Measurements from ENCODE around the gene PSEN2.
A peak's percentile ranks its signal among the peaks of the same experiment; 100 is the strongest.
"Not testable (repeated sequence)": the region's sequence is repeated elsewhere in the genome, so short reads cannot be mapped to it uniquely, and the experiment has no call there.

Gene PSEN2

DNA sequence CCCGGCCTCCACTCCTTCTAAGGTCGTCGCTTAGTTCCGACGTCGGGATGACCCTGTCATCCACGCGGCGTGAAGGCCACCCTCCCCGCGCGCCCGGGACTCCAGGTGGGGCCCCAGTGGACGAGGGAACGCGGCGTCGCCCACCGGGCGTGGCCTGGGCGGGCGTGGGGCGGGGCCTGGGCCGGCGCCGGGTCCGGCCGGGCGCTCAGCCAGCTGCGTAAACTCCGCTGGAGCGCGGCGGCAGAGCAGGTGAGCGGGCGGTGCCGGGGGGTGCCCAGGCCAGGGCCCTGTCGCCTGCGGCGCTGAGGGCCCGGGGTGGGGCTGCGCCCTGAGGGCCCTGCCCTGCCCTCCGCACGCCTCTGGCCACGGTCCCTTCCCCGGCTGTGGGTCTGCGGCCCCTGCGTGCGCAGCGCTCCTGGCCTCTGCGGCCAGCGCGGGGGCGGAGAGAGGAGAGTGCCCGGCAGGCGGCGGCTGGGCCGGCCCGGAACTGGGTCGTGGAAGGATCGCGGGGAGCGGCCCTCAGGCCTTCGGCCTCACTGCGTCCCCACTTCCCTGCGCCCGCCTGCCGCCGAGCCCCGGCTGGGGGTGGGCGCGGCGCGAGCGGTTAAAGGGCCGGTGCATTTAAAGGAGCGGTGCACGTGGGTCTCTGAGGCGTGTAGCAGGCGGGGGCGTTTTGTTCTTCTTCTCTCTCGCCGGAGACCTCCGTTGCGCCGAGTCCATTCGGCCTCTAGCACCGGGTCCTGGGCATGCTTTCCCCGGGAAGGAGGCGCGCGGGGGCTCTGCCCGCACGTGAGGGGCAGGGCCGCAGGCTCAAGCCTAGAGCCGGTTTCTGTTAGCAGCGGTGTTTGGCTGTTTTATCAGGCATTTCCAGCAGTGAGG is at the start of gene PSEN2:
PSEN2 (plus strand) TSS at position 216 of the 879 bp plus-strand sequence. CDS start 11,292 bp downstream, outside the sequence.
- DNase-seq, result peak; percentile 74

DNA sequence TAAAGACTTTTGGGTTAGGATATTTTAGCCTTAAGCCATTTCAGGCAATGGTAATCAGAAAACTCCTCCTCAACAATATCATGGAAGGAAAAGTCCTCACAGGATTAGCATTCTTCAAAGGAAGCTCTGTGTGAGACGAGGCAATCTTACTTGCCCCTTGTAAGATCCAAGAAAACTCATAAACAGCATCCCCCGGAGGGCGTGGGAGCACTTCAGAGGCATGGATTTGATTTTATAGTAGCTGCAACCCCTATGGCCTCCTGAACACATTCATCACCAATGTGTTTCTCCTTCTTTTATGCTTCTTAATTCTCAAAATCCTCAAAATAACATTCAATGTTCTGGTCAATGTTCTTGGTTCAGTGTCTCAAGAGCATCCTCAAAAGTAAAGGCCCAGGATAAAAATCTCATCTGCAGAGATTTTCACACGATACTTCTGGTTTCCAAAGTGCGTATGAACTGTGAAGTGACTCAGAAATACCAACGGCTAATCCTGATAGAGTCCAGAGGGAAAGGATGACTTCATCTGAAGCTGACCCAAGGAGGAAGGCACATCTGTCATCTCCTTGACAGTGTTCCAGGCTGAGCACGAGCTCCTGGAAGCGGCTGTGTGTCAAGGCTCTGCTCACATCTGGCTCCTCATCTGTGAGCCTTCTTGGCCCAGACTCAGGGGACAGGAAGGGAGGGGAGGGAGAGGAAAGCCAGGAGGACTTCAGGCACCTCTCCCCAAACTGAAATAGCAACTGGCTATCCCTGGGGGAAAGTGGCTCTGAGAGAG is 49.3 kb upstream of the PSEN2 start:
- no peak for DNase-seq

DNA sequence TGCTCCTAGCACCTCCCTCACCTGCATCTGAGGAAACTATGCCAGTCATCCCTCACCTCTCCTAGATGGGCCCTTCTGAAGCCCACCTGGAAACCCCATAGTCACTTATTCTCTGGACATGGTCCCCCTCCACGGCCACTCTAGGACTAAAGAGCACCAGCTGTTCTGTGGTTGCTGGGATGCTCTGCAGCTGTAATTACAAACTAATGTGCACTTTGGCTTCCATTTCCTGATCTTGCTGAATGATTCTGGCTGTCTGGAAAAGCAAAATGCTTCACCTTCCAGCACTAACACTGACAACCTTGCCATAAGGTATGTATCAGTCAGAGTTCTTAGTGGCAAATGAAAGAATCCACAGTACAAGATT is 48.7 kb upstream of the PSEN2 start:
- no peak for DNase-seq

DNA sequence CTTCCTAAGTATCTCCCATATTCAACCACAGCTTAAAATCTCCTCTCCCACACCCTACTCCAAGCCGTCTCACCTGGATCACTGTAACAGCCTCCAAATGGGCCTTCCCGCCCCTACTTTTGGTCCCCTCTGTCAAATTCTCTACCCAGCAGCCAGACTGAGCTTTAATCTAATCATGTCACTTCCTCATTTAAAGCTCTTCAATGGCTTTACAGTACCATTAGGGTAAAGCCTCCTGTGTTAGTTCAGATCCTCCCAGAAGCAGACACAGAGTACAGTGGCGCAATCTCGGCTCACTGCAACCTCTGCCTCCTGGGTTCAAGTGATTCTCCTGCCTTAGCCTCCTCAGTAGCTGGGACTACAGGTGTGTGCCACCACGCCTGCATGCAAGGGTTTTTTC is 46.8 kb upstream of the PSEN2 start:
- no peak for DNase-seq

DNA sequence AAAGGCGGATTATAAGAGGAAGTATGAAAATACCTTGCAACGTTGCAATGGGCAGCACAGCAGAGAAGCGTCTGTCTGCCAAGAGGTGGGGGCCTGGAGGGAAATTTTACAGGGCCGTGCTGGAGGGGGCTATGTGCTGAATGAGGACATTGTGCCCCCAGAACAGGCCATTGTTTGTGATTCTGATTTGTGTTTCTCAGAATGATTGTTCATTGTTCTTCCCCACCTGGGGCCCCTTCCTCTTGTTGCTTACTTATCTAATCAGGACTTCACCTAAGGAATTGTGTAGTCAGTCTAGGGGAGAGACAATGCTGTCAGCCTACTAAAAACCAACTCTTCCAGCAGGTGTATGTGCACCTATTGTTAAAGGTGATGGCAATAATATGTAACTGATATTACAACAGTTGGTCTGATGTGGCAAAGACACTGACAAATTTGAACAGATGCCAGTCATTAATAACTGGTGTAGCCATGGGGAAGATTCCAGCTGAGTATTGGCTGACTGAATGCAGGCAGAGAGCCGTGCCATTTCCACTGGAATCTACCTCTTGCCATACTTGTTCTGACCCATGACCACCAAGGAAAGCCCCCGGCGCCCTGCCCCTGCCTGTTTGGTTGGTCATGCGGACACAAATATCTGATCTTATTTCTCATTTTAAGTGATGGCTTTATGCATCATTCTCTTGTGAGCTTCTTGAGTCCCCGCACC is 45.2 kb upstream of the PSEN2 start:
- DNase-seq, result no peak

DNA sequence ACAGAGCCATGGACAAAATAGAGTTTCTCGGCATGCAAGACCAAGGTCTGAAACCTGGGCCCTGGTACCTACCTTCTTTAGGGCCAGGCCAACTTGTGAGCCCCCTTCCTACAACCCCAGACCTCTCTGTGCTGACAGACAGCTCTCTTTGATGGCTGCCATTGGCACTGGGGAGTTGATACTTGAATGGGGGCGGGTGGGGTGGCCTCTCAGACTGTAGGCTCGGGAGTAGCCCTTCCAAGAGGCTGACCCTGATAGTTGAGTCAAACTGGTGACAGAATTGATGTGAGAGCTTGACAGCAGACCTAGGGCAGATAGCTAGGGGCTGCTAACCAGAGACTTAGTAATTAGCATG is 44.7 kb upstream of the PSEN2 start:
- no peak for DNase-seq

DNA sequence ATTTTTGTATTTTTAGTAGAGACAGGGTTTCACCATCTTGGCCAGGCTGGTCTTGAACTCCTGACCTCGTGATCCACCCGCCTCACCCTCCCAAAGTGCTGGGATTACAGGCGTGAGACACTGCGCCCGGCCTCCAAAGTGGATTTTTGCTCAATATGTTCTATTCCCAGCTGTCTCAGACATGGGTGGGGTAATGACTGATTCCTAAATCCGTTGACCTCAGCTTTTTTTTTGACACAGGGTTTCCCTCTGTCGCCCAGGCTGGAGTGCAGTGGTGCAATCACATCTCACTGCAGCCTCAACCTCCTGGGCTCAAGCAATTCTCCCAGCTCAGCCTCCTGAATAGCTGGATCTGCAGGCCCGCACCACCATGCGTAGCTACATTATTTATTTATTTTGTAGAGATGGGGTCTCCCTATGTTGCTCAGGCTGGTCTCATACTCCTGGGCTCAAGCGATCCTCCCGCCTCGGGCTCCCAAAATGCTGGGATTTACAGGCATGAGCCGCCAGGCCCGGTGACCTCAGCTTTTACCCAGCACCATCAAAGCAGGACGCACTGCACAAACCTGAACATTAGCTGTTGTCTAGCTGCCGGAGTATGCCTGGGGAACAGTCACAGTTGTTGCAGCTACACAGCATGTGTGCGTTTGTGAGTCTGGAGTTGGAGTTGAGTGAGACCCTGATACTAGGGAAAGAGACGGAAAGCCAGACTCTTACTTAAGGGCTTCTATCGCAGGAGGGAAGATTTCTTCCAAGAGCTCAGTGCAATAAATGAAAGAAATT is 43.7 kb upstream of the PSEN2 start:
- no peak for DNase-seq

DNA sequence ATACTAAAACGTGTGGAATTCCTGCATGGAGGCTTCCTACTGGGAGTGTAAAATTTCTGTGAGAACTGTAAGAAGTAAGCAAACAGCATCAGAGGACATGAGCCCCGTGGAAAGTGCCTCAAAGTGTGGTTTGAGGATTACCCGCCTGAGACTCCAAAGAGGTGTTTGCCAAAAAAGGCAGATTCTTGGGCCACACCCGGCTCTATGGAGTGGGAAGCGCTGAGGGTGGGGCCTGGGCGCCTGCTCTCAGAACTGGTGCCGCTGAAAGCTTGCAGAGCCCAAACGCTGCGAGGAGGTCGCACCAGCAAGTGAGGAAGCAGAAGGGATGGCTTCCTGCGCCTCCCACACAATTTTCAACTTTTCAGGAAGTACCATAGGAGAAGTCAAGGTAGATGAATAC is 43.0 kb upstream of the PSEN2 start:
- peak; percentile 43 for DNase-seq

DNA sequence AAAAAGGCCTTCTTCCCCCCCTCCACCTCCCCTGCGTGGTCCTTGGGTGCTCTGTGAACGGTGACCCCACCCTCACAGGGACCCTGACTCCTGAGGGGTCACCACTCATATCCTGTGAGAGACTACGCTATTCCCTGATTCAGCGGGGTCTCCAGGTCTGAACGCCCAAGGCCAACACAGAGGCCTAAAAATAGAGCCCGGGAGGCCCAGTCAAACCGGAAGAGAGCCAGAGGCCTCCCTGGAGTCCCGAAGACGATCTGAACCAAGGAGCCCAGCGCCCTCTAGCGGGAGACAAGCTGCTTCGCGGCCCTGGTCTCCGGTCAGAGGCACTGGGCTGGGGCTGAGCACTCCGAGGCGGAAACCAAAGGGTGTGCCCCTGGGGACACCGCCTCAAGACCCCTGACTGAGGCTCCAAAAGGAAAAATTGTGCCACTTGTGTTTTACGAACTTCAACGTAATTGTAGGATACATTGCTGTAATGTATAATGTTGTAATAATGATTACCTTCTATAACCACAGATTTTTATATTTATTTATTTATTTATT is 42.4 kb upstream of the PSEN2 start:
- peak; percentile 99 for DNase-seq

DNA sequence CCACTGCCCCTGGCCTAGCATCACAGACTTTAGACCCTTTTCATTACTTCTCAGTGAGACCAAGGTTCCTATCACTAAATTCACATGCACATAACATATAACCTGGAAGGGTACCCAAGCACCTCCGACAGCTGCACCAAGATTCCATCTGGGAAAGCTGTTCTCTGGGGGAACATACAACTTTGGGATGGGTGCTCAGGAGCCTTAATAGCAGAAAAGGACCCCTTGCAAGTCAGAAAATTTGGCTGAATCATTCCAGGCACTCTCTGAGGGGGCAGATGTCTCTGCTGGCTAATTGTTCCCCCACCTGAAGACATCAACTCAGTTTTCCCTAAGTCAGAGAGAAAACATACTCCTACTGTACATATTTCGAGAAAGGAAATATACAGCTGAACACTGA is 41.3 kb upstream of the PSEN2 start:
- DNase-seq, result no peak

DNA sequence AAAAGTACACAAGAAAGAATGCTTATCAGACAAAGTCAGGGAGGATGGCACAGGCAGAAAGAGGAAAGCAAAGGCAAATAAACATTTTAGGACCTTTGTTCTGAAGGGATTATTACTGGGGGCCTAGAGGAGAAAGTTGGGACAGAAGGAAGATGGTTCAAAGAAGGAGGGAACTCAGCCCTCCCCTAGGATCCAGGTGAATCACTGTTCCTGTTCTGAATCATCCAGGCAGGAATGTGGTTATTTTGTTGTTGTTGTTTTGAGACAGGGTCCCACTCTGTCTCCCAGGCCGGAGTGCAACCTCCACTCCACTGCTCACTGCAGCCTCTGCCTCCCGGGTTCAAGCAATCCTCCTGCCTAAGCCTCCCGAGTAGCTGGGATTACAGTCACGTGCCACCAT is 38.5 kb upstream of the PSEN2 start:
- DNase-seq, result no peak

DNA sequence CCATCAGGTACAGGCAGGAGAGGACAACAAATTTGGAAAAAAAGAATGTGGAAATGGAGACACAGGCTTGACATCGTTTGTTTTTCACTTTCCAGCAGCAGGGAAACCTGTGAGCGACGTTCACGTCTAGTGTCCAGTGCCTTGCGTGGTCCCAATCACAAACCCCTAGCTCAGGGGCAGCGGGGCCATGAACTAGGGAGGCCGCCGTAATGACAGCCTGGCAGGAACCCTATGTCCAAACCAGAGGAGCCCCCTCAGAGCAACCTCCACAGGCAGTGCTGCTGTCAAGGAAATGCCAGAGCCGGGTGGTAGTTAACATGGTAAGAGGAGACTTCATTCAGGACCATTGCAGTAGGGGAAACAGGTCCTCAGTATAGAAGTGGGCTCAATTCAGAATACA is 37.8 kb upstream of the PSEN2 start:
- no peak for DNase-seq

DNA sequence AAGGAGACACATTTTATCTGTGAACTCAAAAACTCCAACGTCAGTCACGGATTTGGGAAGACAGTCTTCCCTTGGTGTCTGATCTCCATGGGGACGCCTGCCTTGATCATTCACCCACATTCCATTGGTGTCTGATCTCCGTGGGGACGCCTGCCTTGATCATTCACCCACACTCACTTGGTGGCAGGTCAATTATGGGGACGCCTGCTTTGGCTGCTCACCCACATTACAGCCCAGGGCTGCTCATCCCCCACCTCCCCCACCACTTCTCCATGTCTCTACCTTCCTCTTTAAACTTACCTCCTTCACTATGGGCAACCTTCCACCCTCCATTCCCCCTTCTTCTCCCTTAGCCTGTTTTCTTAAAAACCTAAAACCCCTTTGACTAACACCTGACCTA is 36.2 kb upstream of the PSEN2 start:
- DNase-seq, result not testable (repeated sequence)

DNA sequence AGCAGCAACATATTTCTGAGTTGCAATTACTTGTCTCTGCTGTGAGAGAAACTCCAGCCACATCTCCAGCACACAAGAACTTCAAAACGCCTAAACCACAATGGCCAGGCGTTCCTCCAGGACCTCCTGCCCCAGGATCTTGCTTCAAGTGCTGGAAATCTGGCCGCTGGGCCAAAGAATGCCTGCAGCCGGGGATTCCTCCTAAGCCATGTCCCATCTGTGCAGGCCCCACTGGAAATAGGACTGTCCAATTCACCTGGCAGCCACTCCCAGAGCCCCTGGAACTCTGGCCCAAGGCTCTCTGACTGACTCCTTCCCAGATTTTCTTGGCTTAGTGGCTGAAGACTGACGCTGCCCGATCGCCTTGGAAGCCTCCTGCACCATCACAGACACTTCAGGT is 35.0 kb upstream of the PSEN2 start:
- DNase-seq, result not testable (repeated sequence)

DNA sequence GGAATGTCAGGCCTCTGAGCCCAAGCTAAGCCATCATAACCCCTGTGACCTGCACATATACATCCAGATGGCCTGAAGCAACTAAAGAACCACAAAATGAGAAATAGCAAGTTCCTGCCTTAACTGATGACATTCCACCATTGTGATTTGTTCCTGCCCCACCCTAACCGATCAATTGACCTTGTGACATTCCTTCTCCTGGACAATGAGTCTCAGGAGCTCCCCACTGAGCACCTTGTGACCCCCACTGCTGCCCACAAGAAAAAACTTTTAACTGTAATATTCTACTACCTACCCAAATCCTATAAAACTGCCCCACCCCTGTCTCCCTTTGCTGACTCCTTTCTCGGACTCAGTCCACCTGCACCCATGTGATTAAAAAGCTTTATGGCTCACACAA is 32.5 kb upstream of the PSEN2 start:
- not testable (repeated sequence) for DNase-seq

DNA sequence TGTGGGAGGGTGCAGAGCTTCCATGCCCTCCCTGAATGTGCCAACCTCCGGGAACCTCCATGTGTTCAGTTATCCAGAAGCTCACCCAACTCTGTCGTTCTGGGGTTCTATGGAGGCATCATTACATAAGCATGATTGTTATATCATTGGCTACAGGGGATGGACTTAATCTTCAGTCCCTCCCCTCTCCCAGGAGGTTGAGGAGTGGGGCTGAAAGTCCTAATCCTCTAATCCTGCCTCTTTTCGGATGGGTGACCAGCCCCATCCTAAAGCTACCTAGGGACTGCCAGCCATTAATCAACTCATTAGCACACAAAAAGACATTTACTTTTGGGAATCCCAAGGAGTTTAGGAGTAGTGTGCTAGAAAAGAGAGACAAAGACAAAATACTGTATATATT is 32.0 kb upstream of the PSEN2 start:
- no peak for DNase-seq

DNA sequence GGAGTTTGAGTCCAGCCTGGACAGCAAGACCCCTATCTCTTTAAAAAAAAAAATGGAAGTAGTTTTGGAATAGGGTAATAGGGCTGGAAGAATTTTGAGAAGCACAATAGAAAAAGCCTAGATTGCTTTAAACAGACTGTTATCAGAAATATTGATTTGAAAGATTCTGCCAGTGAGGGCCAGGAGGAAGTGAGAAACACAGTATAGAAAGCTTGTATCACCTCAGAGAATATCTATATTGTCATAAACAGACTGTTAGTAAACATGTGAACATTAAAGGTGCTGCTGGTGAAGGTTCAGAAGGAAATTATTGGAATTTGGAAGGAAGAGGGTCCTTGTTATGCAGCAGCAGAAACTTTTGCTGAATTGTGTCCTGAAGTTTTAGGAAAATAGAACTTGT is 24.8 kb upstream of the PSEN2 start:
- DNase-seq, result no peak

DNA sequence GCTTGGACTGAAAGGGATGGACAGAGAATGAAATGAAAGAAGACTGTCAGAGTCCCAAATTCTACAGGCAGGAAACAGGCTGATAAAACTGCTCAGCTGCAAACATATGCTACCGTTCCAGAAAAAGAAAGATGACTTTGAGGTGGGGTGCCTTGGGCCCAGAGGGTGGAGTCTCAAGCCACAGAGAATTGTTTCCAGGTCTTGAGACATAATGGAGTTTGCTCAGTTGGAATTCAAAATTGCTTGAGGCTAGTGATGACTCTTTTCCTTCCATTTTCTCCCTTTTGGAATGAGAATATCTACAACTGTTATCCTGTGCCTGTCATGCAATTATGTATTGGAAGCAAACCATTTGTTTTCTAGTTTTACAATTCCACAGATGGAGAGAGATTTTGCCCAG is 23.6 kb upstream of the PSEN2 start:
- DNase-seq, result no peak

DNA sequence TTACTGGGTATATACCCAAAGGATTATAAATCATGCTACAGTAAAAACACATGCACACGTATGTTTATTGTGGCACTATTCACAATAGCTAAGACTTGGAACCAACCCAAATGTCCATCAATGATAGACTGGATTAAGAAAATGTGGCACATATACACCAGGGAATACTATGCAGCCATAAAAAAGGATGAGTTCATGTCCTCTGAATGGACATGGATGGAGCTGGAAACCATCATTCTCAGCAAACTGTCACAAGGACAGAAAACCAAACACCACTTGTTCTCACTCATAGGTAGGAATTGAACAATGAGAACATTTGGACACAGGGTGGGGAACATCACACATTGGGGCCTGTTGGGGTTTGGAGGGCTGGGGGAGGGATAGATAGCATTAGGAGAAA is 15.9 kb upstream of the PSEN2 start:
- DNase-seq, result not testable (repeated sequence)

DNA sequence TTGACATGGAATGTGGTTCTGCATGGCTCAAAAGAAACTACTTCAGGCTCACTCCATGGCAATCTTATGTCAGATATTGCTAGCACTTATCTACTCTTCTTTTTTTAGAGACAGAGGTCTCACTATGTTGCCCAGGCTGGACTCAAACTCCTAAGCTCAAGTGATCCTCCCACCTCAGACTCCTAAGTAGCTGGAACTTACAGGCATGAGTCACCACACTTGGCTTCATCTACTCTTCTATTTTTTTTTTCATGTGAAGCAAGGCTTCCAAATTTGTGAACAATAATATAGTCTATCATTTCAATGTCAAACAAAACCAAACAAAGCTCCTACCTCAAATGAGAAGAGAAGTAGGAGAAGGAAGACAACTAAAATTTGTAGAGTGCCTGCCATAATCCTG is 7.5 kb upstream of the PSEN2 start:
- DNase-seq, result no peak

DNA sequence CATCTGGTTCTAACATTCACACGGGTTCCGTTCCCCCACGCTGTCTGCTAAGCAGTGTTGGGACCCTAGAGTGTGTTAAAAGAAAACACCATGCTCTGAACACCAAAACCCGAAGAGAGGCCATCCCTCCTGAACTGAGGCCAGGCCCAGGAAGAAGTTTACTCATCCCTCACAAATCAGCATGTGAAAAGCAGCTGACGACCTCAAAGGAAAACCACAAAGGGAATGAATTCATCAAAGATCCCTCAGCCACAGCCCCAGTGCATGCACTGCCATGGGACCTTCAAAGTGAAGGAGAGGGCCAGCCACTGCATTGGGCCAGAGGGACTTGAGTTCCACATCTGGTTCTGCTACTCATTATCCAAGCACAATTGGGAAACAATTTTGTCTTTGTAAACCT is 7.0 kb upstream of the PSEN2 start:
- DNase-seq, result peak; percentile 14

DNA sequence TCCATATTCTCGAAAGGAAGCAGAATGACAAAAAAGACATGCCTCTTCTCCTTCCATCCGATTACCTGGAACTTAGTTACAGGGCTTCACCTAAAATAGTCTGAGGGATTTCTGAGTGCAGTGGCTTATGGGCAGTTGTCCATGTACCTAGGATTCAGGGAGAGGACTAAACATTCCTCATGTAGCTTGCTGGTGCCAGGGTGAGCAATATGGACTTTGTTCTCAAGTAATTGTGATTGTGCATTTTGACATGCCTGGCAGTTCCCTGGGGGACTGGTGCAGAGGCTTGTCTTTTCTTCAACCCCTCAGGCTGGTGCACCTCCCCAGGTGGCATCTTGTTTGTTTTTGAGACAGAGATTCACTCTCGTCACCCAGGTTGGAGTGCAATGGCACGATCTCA is 6.1 kb upstream of the PSEN2 start:
- no peak for DNase-seq

DNA sequence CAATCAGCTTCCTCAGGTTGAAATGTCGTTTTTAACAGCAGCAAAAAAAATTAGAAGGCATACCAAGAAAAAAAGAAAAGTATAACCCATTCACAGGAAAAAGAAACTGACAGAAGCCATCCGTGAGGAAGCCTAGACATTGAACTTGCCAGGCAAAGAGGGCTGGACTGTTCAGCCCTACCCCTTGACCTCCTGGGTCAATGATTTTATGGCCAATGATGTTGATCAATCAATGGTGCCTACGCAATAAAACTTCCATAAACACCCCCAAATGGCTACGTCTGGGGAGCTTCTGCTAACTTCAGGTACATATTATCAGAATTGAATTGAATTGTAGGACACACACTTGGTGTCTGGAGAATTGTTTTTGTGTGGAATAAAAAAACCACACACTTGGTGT is 4.8 kb upstream of the PSEN2 start:
- DNase-seq, result no peak
